HG03064 (cell line): ENCODE data around the gene PMS2.
"Not testable (repeated sequence)": the region's sequence is repeated elsewhere in the genome, so short reads cannot be mapped to it uniquely, and the experiment has no call there.

Experiments
- ATAC-seq: cut with Tn5 transposase; IDR thresholded peaks from one replicate; pipeline ENCODE4 v1.9.1; 2021; ENCODE audit warnings: low read depth; ENCODE audit not compliant: unreplicated experiment

The PMS2 gene

GRCh38 chr7:6008668-6009611 is at the start of gene PMS2, which contains the start of gene AIMP2:
Gene PMS2 (minus strand): TSS chr7:6009049. CDS start chr7:6009019, 30 bp downstream.
Gene AIMP2 (plus strand): TSS chr7:6009272. CDS start chr7:6009364, 92 bp downstream.
- ATAC-seq = peak; percentile 88

GRCh38 chr7:6057316-6058129 is 48.7 kb upstream of the PMS2 start:
- ATAC-seq = no peak

GRCh38 chr7:6056616-6057015 is 47.8 kb upstream of the PMS2 start:
- no peak for ATAC-seq

- ATAC-seq = not testable (repeated sequence)
Measured at GRCh38 chr7:6051185-6051584, 42.3 kb upstream of the PMS2 start.

GRCh38 chr7:6049780-6050179 is 40.9 kb upstream of the PMS2 start:
- ATAC-seq = no peak

GRCh38 chr7:6035686-6036085 is 26.8 kb upstream of the PMS2 start:
- ATAC-seq = no peak

- no peak for ATAC-seq
Measured at GRCh38 chr7:6035165-6035564, 26.3 kb upstream of the PMS2 start.

- no peak for ATAC-seq
Measured at GRCh38 chr7:6032641-6033040, 23.8 kb upstream of the PMS2 start.

- ATAC-seq = no peak
Measured at GRCh38 chr7:6032167-6032566, 23.3 kb upstream of the PMS2 start.

- no peak for ATAC-seq
Measured at GRCh38 chr7:6031567-6031966, 22.7 kb upstream of the PMS2 start.

GRCh38 chr7:6030988-6031387 is 22.1 kb upstream of the PMS2 start, which contains the start of gene ANKRD61:
Gene ANKRD61 (plus strand): TSS chr7:6031376. CDS start chr7:6031376, 0 bp downstream.
- no peak for ATAC-seq

- no peak for ATAC-seq
Measured at GRCh38 chr7:6028563-6028962, 19.7 kb upstream of the PMS2 start.

GRCh38 chr7:6027806-6028365 is 19.0 kb upstream of the PMS2 start:
- no peak for ATAC-seq

GRCh38 chr7:6026820-6027311 is 18.0 kb upstream of the PMS2 start:
- peak; percentile 11 for ATAC-seq

- peak; percentile 73 for ATAC-seq
Measured at GRCh38 chr7:6026011-6026819, 17.4 kb upstream of the PMS2 start.

GRCh38 chr7:6023974-6024435 is 15.2 kb upstream of the PMS2 start:
- ATAC-seq = no peak

- no peak for ATAC-seq
Measured at GRCh38 chr7:6022707-6023106, 13.9 kb upstream of the PMS2 start.

- ATAC-seq = no peak
Measured at GRCh38 chr7:6020371-6021286, 11.8 kb upstream of the PMS2 start.

GRCh38 chr7:6016653-6016966 is 7.8 kb upstream of the PMS2 start:
- no peak for ATAC-seq
